HL-60/S4 treated with phorbol 12-myristate 13-acetate at 8.2 ng/mL for 4 days and 3 days (cell line): ENCODE results near the gene PPP6C.
"Not testable (repeated sequence)": the region's sequence is repeated elsewhere in the genome, so short reads cannot be mapped to it uniquely, and the experiment has no call there.

Source experiments
- in situ Hi-C: fragments of 300-500 bp; cut with MboI; formaldehyde crosslinking; loops from 2 replicates; pipeline ENCODE4 v1.15.0; 2022; ENCODE audit warnings: low sequenced_read_pairs

The PPP6C gene

DNA sequence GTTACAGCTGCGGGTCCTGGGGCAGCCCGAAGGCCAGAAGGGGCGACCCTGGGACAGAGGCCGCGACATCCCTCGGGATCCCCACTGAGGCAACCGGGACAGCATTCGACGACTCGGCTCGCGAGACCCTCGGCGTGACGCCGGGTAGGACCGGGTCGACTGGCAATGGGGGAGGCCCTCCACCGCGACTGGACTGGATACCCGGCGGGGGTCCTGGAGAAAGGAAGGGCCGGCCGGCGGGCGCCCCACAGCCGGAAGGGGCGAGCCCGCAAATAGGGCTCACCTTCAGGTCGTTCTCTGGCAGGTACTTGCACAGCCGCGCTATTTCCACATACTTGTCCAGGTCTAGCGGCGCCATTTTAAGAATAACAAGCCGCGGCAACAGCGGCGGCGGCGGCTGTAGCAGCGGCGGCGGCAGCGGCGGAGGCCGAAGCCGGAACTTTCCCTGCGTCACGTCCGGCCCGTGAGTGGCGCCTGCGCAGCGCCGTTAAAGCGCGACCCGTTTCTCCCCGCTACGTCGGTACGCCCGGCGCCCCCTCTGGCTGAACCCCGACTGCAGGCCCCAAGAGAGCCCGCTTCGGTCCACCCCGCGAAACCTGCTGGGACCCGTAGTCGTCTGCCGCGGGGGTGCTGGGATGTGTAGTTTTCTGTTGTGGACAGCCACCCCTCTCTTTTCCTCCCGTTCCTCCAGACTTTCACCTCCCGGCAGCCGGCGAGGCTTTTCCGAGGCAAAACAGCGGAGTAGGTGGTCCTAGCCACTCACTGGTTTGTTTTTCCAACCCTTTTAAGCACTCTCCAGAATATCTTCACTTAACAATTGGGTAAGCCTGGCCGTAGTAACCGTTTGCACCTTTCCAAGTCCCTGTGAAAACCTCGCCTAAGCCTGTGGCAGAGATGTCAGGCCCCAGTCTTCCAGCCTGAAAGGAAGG, at the start of gene PPP6C:
Gene PPP6C, minus strand, starts transcription at position 443 of the 929 bp plus-strand sequence. Its CDS starts 85 bp downstream, at position 358.
- in situ Hi-C loops, result no loop called here

- in situ Hi-C loops, result no loop called here
These were observed 49.4 kb upstream of the PPP6C start for GRCh38 chr9:125238915-125239446.

DNA sequence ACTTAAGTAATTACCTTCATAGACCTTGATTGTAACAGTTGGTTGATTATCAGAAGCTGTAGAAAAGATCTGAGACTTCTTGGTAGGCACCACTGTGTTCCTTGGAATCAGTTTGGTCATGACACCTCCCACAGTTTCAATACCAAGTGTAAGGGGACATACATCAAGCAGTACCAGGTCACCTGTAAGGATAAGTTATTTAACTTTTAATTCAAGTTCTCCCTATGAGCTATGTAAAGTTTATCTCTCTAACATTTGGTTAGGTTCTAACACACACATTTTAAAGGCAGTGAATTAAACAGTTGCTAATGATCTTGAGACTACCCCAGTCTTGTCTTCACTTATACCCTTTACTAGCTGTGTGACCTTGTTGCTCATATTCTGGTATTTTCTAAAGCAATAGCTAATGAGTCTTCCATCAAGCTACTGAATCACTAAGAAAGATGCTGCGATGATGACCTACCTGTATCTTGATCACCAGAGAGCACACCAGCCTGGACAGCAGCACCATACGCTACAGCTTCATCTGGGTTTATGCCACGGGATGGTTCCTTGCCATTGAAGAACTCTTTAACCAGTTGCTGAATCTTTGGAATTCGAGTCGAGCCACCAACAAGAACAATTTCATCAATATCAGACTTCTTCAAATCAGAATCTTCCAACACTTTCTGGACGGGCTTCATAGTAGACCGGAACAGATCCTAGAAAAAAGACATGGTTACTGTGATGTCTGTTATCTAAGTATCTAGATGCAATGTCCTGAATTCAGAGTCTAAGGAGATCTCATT, 48.7 kb upstream of the PPP6C start:
- in situ Hi-C loops, result no loop called here

DNA sequence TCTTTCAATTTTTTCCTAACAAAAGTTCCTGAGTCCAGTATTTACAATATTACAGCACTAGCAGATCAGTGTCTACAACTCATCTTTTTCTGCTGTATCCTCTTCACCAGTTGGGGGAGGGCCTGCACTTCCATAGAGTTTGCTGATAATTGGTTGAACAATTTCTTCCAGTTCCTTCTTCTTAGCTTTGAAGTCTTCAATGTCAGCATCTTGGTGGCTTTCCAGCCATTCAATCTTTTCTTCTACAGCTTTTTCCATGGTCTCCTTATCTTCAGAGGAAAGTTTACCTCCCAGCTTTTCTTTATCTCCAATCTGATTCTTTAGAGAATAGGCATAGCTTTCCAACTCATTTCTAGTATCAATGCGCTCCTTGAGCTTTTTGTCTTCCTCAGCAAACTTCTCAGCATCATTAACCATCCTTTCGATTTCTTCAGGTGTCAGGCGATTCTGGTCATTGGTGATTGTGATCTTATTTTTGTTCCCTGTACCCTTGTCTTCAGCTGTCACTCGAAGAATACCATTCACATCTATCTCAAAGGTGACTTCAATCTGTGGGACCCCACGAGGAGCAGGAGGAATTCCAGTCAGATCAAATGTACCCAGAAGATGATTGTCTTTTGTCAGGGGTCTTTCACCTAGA, 47.0 kb upstream of the PPP6C start:
- in situ Hi-C loops, result not testable (repeated sequence)

DNA sequence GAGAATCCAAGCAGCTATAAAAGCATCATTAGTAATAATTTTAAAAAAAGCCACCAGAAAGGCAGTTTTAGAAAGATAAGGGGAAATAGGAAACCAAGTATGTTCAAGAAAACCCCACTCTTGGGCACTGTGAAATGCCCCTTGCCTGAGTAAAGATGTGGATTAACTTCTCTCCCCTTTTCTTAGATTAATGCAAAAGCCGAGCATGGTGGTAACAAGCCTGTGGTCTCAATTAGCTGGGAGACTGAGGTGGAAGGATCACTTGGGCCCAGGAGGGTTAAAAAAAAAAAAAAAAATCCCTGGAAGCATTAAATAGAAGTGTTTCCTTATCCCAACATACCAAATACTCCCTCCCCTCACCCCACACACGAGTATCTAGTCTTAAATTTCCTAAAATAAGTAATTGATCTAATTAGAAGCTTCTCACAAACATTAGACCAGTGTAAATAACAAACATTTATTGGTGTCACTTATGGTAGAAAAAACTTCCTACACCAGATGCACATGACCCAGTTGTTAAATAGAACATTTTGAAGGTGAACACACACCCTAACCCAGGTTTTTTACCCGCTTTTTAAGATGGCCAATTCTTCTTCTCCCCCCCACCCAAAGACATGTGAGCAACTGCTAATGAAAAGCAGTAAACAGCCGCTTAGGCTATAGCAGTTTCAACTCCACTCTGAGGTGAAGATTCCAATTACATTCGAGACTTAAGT, 46.4 kb upstream of the PPP6C start:
- in situ Hi-C loops, result no loop called here

GRCh38 chr9:125234099-125234498, 44.5 kb upstream of the PPP6C start:
- in situ Hi-C loops, result not testable (repeated sequence)

GRCh38 chr9:125233678-125234077, 44.1 kb upstream of the PPP6C start:
- in situ Hi-C loops, result no loop called here

DNA sequence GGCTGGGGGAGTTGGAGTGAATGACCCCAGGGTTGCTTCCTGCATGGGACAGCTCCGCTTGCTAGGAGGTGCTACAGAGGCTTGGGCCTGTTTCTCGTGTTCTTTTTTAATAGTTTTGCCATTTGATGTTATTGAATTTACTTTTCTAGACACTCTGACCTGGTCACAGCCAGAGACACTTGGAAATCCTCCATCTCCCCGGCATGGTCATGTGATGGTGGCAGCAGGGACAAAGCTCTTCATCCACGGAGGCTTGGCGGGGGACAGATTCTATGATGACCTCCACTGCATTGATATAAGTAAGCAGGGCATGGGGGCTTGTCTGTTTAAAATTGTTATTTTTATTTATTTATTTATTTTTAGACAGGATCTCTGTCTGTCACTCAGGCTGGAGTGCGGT, 38.2 kb upstream of the PPP6C start:
- in situ Hi-C loops, result no loop called here

GRCh38 chr9:125224858-125225257, 35.3 kb upstream of the PPP6C start:
- in situ Hi-C loops, result not testable (repeated sequence)

DNA sequence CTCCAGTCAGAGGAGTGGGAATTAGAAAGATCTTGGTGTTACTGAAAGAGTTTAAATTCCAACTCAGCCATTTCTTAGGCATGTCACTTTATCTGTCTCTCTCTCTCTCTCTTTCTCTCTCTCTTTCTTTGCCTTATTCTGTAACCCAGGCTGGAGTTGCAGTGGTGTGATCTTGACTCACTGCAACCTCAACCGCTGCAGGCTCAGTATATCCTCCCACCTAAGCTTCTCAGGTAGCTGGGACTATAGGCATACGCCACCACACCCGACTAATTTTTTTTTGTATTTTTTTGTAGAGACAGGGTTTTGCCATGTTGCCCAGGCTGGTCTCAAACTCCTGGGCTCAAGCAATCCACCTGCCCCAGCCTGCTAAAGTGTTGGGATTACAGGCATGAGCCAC, 29.0 kb upstream of the PPP6C start:
- in situ Hi-C loops, result no loop called here

- in situ Hi-C loops, result no loop called here
These were observed 24.6 kb upstream of the PPP6C start for GRCh38 chr9:125214186-125214585.

- in situ Hi-C loops, result no loop called here
These were observed 14.9 kb upstream of the PPP6C start for GRCh38 chr9:125204477-125204876.

DNA sequence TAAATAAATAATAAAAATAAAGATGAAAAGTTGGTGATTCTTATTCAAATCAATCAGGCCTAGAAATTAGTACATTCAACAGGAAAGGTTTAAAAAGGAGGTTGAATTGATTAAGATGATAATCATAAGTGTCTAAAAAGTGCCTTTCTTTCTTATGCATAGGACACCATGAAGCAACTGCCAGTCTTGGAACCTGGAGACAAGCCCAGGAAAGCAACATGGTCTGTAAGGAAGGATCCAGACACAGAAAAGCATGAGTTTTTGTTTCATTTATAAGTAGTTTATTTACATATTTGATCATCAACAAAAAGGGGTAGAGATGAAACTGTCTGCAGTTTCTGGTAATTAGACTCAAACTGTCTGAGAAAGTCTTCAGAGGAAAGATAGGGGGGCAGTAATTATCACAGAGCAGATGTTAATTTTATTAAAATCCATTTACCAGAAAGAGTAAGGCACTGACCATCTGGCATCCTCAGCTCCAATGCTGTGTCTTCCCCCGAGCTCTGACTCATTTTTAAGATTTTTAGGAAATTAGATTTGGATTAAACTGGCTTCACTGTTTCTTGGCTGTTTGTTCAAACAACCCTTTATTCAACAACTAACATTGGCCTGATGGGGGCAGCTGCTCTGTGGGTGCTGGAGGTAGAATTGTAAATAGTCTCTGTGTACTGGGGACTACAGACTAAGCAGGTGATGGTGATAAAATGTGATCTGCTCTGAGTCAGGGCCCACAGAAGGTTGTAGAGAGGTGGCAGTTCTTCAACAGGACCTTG, 13.4 kb upstream of the PPP6C start:
- in situ Hi-C loops, result no loop called here

DNA sequence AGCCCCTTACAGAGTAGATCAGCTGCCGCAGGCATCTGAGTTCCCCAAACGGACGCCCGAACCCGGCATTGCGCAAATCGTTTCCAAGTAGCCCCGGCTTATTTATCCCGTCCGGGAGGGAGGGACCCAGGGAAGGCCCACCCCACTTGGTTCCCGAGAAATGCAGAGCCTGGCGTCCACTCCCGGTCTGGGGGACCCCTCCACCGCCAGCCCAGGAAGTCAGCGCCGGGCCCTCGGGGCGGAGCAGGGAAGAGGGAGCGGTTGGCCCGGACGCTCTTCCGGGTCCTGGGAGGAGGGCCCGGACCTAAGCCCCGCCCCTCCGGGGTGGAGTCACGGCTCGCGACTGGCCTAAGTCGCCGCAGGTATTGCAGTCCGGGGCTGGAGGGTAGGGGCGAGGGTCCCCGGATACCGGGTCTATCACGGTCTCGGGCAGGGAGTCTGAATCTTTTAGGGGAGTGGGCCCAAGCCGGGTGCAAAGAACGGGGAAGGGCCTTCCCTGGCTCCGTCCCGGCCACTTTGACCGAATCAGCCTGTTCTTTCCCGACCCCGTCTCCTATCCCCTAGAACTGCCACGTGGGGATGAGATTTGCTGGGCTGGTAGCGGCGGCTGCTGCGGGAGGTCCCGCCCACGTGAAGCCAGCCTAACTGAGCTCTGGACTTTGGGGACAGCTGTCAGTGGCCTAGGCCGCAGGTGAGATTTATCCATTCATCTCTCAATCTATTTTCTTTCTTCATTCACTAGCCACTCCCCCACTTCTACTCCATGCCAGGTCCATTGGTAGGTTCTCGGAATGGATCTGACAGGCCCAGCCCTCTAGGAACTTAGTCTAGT, 10.8 kb upstream of the PPP6C start, which contains the start of gene RABEPK:
Gene RABEPK, plus strand, starts transcription at position 327 of the 832 bp plus-strand sequence. CDS start 2,472 bp downstream, outside the sequence.
- in situ Hi-C loops, result no loop called here

- in situ Hi-C loops, result not testable (repeated sequence)
These were observed 6.0 kb upstream of the PPP6C start for GRCh38 chr9:125195591-125195990.

DNA sequence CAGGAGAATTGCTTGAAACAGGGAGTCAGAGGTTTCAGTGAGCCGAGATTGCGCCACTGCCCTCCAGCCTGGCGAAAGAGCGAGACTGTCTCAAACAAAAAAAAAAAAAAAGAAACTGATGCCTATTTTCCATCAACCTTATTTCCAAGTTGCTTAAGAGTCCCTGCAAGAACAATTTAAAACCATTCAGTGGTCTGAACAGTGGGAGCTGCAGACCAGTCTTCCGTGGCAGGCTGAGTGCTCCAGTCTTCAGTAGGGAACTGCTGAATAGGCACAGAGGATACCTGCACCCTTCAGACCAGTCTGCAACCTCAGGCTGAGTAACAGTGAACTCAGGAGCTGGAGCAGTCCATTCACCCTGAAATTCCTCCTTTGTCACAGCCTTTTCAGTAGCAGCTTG, 4.9 kb upstream of the PPP6C start:
- in situ Hi-C loops, result not testable (repeated sequence)

DNA sequence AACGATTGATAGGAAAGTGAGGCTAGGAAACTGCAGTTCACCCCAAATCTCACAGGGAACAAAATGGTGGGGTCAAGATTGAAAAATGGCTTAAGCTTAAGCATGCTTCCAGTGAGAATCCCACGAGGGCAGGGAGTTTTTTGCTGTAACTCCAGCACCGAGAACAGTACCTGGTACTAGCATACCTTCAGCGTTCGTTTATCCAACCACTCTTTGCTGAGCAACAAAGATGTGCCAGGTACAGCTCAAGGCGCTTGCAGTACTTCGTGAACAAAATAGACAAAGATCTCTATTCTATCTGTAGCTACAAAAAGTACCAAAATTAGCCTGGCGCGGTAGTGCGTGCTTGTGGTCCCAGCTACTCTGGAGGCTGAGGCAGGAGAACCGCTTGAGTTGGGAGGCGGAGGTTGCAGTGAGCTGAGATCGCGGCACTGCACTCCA, 778 bp upstream of the PPP6C start:
- in situ Hi-C loops, result no loop called here

DNA sequence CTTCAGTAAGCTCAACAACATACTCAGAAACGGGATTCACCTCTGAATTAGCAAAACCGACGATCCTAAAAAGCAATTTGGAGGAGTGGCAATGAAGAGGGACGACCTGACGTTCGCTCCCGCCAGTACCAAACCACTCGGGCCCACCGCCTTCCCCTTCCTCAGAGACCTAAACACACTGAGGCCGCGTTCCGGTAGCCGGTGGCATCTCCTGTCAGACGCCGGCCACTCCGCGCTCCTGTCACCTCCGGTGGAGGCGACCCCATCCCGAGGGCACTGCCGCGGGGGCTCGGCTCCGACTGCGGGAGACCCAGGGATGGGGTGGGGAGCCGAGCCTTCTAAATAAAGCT, 617 bp downstream of the PPP6C start:
- in situ Hi-C loops, result no loop called here

DNA sequence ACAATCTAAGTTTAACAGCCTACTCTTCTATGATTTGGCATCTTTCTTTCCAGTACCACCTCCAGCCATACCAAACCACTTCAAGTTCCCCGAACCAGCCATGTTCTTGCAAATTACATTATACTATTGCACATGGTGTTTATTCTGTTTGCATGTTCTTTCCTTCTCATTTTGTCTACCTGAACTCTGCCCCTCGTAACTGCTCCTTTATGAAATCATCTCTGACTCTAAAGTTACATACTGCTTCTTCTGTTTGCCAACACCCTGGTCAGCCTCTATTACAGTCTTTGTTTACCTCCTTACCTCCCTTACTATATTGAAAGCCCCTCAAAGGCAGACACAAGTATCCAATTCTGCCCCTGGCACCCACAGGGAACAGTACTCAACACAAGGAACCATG, 6.0 kb downstream of the PPP6C start:
- in situ Hi-C loops, result no loop called here
